ENCODE data around the gene IL6ST.

IL6ST gene

GRCh38 chr5:55917402-55918086, 77.2 kb downstream of the IL6ST start:
- TF ChIP-seq CEBPB (IDR thresholded peaks at IDR 0.05): no peak
- no peak for TF ChIP-seq CREB1 (IDR thresholded peaks at IDR 0.05; ENCODE audit: low read depth)
- no peak for TF ChIP-seq TCF12 (IDR thresholded peaks at IDR 0.05; ENCODE audit: low read depth)
- no peak for TF ChIP-seq YY1 (IDR thresholded peaks at IDR 0.05; ENCODE audit: low read depth)
- TF ChIP-seq USF1 (IDR thresholded peaks at IDR 0.05): no peak
- no peak for TF ChIP-seq RAD21 (IDR thresholded peaks at IDR 0.05; ENCODE audit: low read depth)
- TF ChIP-seq MAX (IDR thresholded peaks at IDR 0.05): no peak
- no peak for TF ChIP-seq EP300 (IDR thresholded peaks at IDR 0.05; ENCODE audit: borderline replicate concordance)
- TF ChIP-seq ZBTB7A (IDR thresholded peaks at IDR 0.05; ENCODE audit: low read depth): no peak
- no peak for TF ChIP-seq REST (IDR thresholded peaks at IDR 0.05; ENCODE audit: low read depth)
- TF ChIP-seq NFIC (IDR thresholded peaks at IDR 0.05): no peak
- no peak for TF ChIP-seq TEAD4 (IDR thresholded peaks at IDR 0.05)
- no peak for TF ChIP-seq FOXM1 (IDR thresholded peaks at IDR 0.05; ENCODE audit: borderline replicate concordance, low read depth)
- no peak for TF ChIP-seq EGR1 (IDR thresholded peaks at IDR 0.05)
- TF ChIP-seq TAF1 (IDR thresholded peaks at IDR 0.05; ENCODE audit: low read depth): no peak

- TF ChIP-seq MAX (IDR thresholded peaks at IDR 0.05) (no peak), EP300 (IDR thresholded peaks at IDR 0.05; ENCODE audit: borderline replicate concordance) (no peak), TAF1 (IDR thresholded peaks at IDR 0.05; ENCODE audit: low read depth) (no peak), TCF12 (IDR thresholded peaks at IDR 0.05; ENCODE audit: low read depth) (no peak), REST (IDR thresholded peaks at IDR 0.05; ENCODE audit: low read depth) (no peak), FOXM1 (IDR thresholded peaks at IDR 0.05; ENCODE audit: borderline replicate concordance, low read depth) (no peak), CEBPB (IDR thresholded peaks at IDR 0.05) (no peak), NFIC (IDR thresholded peaks at IDR 0.05) (no peak), RAD21 (IDR thresholded peaks at IDR 0.05; ENCODE audit: low read depth) (no peak), ZBTB7A (IDR thresholded peaks at IDR 0.05; ENCODE audit: low read depth) (no peak)
Measured at GRCh38 chr5:55916986-55917385, 77.8 kb downstream of the IL6ST start.

GRCh38 chr5:55915783-55916182, 79.0 kb downstream of the IL6ST start:
- no peak for TF ChIP-seq ZBTB7A (IDR thresholded peaks at IDR 0.05; ENCODE audit: low read depth)

GRCh38 chr5:55914971-55915370, 79.8 kb downstream of the IL6ST start:
- no peak for TF ChIP-seq MAX (IDR thresholded peaks at IDR 0.05)
- no peak for TF ChIP-seq REST (IDR thresholded peaks at IDR 0.05; ENCODE audit: low read depth)
- TF ChIP-seq YY1 (IDR thresholded peaks at IDR 0.05; ENCODE audit: low read depth): no peak
- TF ChIP-seq CEBPB (IDR thresholded peaks at IDR 0.05): no peak
- no peak for TF ChIP-seq CREB1 (IDR thresholded peaks at IDR 0.05; ENCODE audit: low read depth)

Measured in Ishikawa (cell line).